GM11168 (cell line): ENCODE data around the gene TRAPPC8.
"Not testable (repeated sequence)": the region's sequence is repeated elsewhere in the genome, so short reads cannot be mapped to it uniquely, and the experiment has no call there.

Experiments
- in situ Hi-C: fragments of 300-500 bp; cut with MboI; formaldehyde crosslinking; loops from one replicate; pipeline ENCODE4 v1.12.0; 2022; ENCODE audit warnings: low sequenced_read_pairs; ENCODE audit not compliant: unreplicated experiment

Gene TRAPPC8

GRCh38 chr18:31942999-31943877, at the start of gene TRAPPC8:
TSS of gene TRAPPC8 (minus strand) at chr18:31943128. CDS start at chr18:31942764, 364 bp downstream.
- in situ Hi-C loops: no loop called here

GRCh38 chr18:31990823-31991222, 47.9 kb upstream of the TRAPPC8 start:
- in situ Hi-C loops: no loop called here

GRCh38 chr18:31983976-31984375, 41.0 kb upstream of the TRAPPC8 start:
- in situ Hi-C loops: no loop called here

GRCh38 chr18:31983020-31983419, 40.1 kb upstream of the TRAPPC8 start:
- in situ Hi-C loops: no loop called here

- in situ Hi-C loops: no loop called here
Observed at GRCh38 chr18:31980863-31981262, 37.9 kb upstream of the TRAPPC8 start.

- in situ Hi-C loops: no loop called here
Observed at GRCh38 chr18:31979714-31980113, 36.8 kb upstream of the TRAPPC8 start.

- in situ Hi-C loops: no loop called here
Observed at GRCh38 chr18:31978616-31979015, 35.7 kb upstream of the TRAPPC8 start.

- in situ Hi-C loops: no loop called here
Observed at GRCh38 chr18:31977270-31977872, 34.4 kb upstream of the TRAPPC8 start.

- in situ Hi-C loops: no loop called here
Observed at GRCh38 chr18:31976242-31976641, 33.3 kb upstream of the TRAPPC8 start.

GRCh38 chr18:31973929-31974546, 31.1 kb upstream of the TRAPPC8 start:
- in situ Hi-C loops: no loop called here

GRCh38 chr18:31970617-31971016, 27.7 kb upstream of the TRAPPC8 start:
- in situ Hi-C loops: no loop called here

- in situ Hi-C loops: no loop called here
Observed at GRCh38 chr18:31965316-31965970, 22.5 kb upstream of the TRAPPC8 start.

- in situ Hi-C loops: no loop called here
Observed at GRCh38 chr18:31957728-31958127, 14.8 kb upstream of the TRAPPC8 start.

GRCh38 chr18:31954349-31954748, 11.4 kb upstream of the TRAPPC8 start:
- in situ Hi-C loops: loop anchor here (5.0 kb wide), 1 partner anchor 63 kb away; the partner anchor contains the start of gene RNF125

GRCh38 chr18:31953699-31954098, 10.8 kb upstream of the TRAPPC8 start:
- in situ Hi-C loops: loop anchor here (5.0 kb wide), 1 partner anchor 64 kb away; the partner anchor contains the start of gene RNF125

GRCh38 chr18:31952223-31952622, 9.3 kb upstream of the TRAPPC8 start:
- in situ Hi-C loops: loop anchor here (5.0 kb wide), 1 partner anchor 65 kb away; the partner anchor contains the start of gene RNF125

- in situ Hi-C loops: loop anchor here (5.0 kb wide), 1 partner anchor 67 kb away; the partner anchor contains the start of gene RNF125
Observed at GRCh38 chr18:31950583-31950982, 7.7 kb upstream of the TRAPPC8 start.

GRCh38 chr18:31948349-31948748, 5.4 kb upstream of the TRAPPC8 start:
- in situ Hi-C loops: not testable (repeated sequence)

GRCh38 chr18:31946305-31947046, 3.5 kb upstream of the TRAPPC8 start:
- in situ Hi-C loops: no loop called here
